Esophagus (tissue), 2 donors: Measurements from ENCODE around the gene MDFI. TPM values are rescaled to one million over a fixed set of nuclear protein-coding genes. Genes with fewer than 3 reads are reported as not detected.

ENCODE experiments used
- H3K27ac ChIP-seq, 2 donors: one replicate each; pipeline ENCODE4 v1.5.1; 2013; ENCODE audit warnings: low read depth in 2 of 2, mild to moderate bottlenecking in 2 of 2, inconsistent platforms in 1 of 2, low read length in 1 of 2, moderate library complexity in 1 of 2
- H3K27me3 ChIP-seq, 2 donors: one replicate each; pipeline ENCODE4 v1.6.1; 2013; ENCODE audit warnings: low read length in 2 of 2, control low read depth in 1 of 2, mild to moderate bottlenecking in 1 of 2; ENCODE audit not compliant: insufficient read depth in 2 of 2, control insufficient read depth in 1 of 2
- H3K36me3 ChIP-seq, 2 donors: one replicate each; pipeline ENCODE4 v1.6.1; 2013; ENCODE audit warnings: low read length in 1 of 2; ENCODE audit not compliant: control insufficient read depth in 2 of 2, insufficient read depth in 2 of 2
- H3K4me1 ChIP-seq, 2 donors: one replicate each; pipeline ENCODE4 v1.6.1; 2013; ENCODE audit warnings: low read length in 1 of 2; ENCODE audit not compliant: control insufficient read depth in 2 of 2, insufficient read depth in 2 of 2
- H3K4me3 ChIP-seq, 2 donors: one replicate each; pipeline ENCODE4 v1.5.1; 2013; ENCODE audit warnings: low read length in 2 of 2, mild to moderate bottlenecking in 2 of 2, low read depth in 1 of 2, moderate library complexity in 1 of 2
- H3K9me3 ChIP-seq, 2 donors: one replicate each; pipeline ENCODE4 v1.6.1; 2013; ENCODE audit warnings: mild to moderate bottlenecking in 2 of 2, low read depth in 1 of 2, low read length in 1 of 2, moderate library complexity in 1 of 2; ENCODE audit not compliant: control insufficient read depth in 2 of 2, insufficient read depth in 1 of 2
- WGBS, 2 donors: extraction: QIAGEN DNeasy Blood & Tissue Kit; methylation state at CpG; one replicate each; pipeline ENCODE4 v1.1.7; 2013; 5-methylcytosine and 5-hydroxymethylcytosine counted together
- polyA plus RNA-seq, 2 donors: library from polyadenylated mRNA; stranded (reverse); fragments of 200-250 nt; gene quantifications; one replicate each; pipeline ENCODE4 v1.2.3, GENCODE V29; 2013
- donor health status: healthy with polysubstance abuse.
- donor health status: Bipolar disorder and iron deficiency.

Gene MDFI
- polyA plus RNA-seq, 2 donors, result 57.2 to 70.3 TPM

DNA sequence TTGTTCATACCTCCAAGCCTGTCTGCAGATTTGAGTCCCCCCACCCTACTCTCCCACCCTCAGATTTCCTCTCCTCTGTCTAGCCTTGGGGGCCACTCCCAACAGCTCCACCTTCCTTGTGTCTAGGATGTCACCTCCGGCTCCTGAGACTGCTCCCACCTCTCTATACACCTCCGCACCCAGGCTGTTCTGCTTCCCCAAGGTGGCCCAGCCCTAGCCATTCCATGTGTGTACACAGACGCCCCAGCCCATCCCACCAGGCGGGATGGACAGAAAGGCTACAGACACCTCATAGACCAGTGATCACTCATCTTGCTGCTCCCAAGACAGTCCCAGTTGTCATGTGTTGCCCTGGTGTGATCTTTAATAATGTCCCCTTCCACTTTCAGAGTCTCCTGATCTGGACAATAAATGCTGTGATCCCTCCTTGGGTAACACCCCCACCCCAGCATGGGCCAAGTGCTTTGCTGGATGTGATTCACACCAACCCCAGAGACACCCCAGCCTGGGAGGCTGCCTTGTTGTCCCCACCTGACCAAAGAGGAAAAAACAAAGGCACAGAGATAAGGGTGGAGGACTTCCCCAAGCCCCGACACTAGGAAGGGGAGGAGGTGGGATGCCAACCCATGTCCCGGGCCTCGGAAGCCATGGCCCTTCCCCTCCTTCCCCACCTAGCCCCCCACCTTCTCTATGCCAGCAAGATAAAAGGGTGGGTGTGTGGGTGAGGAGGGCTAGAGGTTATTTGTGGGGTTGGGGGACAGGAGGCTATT, 36.1 kb downstream of the MDFI start:
- no peaks in the 10 kb centered on the region for H3K9me3 ChIP-seq
- no peaks in the 10 kb centered on the region for H3K36me3 ChIP-seq
- H3K27me3 ChIP-seq, result no peaks in the 10 kb centered on the region
- no peak overlapping the region for H3K27ac ChIP-seq
- whole genome bisulfite sequencing, 2 donors, result 83 to 86% methylated on average over 7 of the region's 7 CpGs
- H3K4me1 ChIP-seq, result no peaks in the 10 kb centered on the region
- H3K4me3 ChIP-seq, result no peak overlapping the region

DNA sequence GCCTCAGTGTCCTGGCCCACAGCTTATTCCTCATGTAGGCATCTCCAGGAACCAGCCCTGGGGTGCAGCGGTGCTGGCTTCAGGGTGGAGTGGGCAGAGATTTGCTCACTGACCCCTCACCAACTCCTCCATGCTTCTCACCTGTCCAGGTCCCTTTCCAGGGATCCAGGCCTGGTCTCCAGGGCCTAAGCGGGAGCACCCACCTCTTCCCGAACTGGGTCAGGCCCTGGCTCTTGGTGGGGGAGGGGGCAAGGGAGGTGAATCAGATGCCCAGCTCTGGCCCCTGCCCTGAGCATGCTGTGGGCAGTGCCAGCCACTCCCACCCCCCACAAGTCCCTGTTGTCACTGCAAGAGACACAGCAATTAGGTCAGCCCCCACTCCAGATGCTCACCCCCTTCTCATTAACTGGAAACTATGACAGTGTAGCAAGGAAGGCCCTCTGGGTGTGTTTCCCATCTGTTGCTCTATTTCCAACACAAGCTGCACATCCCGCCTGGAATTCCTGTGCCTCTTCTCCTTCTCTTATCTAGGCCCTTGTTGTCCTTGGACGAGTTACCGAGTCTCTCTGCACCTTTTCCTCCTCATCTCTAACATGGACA, 37.0 kb downstream of the MDFI start:
- 83 to 90% methylated on average over 6 of the region's 6 CpGs for WGBS, 2 donors
- no peak overlapping the region for H3K27ac ChIP-seq
- H3K4me3 ChIP-seq, result no peak overlapping the region

DNA sequence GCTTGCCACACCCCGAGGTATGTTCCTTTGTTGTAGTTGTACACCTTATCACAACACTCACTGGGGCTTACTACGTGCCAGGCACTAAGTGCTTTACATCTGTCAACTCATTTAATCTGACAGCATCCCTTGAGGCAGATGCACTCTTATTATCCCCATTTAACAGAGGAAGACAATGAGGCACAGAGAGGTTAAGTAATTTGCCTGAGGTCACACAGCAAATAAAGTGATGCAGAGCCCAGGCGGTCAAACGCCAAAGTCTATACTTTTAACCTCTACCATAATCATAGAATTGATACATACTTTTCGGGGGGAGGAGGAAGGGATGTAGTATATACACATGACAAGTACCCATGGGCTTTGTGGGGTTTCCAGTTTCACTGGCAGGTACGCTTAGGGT, 37.7 kb downstream of the MDFI start:
- H3K36me3 ChIP-seq, result no peaks in the 10 kb centered on the region
- WGBS, 2 donors, result 85 to 86% methylated on average over 6 of the region's 6 CpGs
- no peak overlapping the region for H3K27ac ChIP-seq
- no peaks in the 10 kb centered on the region for H3K27me3 ChIP-seq
- no peak overlapping the region for H3K4me3 ChIP-seq
- no peaks in the 10 kb centered on the region for H3K4me1 ChIP-seq
- no peaks in the 10 kb centered on the region for H3K9me3 ChIP-seq

More for the DNA sequence above, 37.0 kb downstream of the MDFI start:
- no peaks in the 10 kb centered on the region for H3K27me3 ChIP-seq
- no peaks in the 10 kb centered on the region for H3K4me1 ChIP-seq
- no peaks in the 10 kb centered on the region for H3K36me3 ChIP-seq
- no peaks in the 10 kb centered on the region for H3K9me3 ChIP-seq

DNA sequence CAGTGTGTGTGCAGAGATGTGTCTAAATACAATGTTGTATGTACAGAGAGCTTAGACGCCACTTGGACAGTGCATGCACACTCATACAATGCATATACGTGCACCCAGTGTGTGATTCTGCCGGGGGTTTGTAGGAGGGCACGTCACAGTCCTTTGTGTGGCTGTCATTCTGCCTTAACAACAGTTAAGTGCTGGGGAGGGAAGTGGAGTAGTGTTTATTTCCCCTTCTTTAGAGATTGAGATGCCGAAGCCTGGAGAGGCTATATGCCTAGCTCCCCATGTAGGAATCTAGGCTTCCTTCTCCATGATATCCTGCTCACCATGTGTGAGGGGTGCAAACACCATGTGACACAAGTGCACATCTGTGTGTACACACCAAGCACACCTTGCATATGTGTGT, 38.2 kb downstream of the MDFI start:
- Histone ChIP-seq H3K4me3 (no peak overlapping the region), H3K27me3 (no peaks in the 10 kb centered on the region), H3K36me3 (no peaks in the 10 kb centered on the region), H3K27ac (no peak overlapping the region), H3K9me3 (no peaks in the 10 kb centered on the region), H3K4me1 (no peaks in the 10 kb centered on the region)
- WGBS, 2 donors, result 82 to 86% methylated on average over 5 of the region's 5 CpGs

DNA sequence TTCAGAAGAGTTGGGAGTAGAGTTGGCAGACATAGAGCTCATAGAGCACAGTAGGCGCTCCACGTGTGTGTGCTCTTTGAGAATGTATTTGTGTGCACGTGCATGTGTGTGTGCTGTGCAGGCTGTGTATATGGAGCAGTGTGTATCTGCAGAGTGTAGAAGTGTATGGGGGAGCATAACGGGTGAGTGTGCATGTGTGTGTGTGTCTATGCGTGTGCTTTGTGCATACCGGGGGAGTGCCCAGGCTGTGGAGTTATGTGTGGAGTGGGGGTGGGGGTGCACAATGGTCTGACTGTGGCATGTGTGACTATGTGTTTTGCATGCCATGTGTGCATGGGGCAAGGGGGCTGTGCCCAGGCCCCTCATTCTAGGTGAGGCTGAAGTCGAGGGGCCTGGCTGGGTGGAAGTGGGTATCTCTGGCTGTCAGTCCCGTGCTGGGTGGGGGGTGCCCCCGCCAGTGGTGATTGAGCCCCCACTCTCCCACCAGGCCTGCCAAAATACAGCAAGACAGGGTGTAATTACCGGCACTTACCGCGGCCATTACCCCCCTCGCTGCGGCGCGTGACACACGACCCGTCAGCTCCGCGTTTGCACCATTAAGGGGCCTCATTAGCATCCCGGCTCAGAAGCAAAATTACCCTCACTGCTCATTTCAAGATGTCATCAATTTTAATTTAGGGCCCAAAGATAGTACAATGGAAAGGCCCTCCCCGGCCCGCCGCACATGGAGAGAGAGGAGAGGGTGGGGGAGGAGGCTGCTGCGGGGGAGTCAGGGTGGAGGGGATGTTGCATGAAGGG, 39.1 kb downstream of the MDFI start:
- Histone ChIP-seq H3K27me3 (no peaks in the 10 kb centered on the region), H3K4me3 (no peak overlapping the region), H3K27ac (no peak overlapping the region), H3K36me3 (no peaks in the 10 kb centered on the region), H3K9me3 (no peaks in the 10 kb centered on the region), H3K4me1 (no peaks in the 10 kb centered on the region)
- 83 to 84% methylated on average over 25 of the region's 25 CpGs for WGBS, 2 donors

DNA sequence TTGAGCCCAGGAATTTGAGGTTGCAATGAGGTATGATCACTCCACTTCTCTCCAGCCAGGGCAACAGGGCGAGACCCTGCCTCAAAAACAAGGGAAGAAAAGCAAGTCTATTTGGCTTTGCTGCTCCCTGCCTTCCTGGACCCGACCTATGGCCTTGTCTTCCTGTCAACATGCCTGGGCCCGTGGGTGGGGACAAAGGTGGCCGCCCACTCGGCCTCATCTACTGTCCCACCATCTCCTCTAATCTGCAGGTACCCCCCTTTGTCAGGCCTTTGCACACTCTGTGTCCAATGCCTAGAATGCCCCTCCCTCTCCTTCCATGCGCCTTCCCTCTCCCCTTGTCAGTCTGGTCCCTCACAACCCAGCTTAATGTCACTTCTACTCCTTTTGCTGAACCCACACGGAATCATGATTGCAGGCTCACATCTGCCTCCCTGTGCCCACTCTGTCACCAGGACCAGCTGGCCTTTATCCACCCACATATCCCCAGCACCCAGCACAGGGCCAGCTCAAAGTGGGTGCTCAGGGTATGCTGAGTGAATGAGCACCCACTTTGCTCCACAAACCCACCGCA, 40.3 kb downstream of the MDFI start:
- Histone ChIP-seq H3K36me3 (no peaks in the 10 kb centered on the region), H3K4me1 (peaks cover 0 to 5% of the 10 kb centered on the region in 2 donors), H3K27me3 (no peaks in the 10 kb centered on the region), H3K4me3 (no peak overlapping the region), H3K9me3 (no peaks in the 10 kb centered on the region), H3K27ac (no peak overlapping the region)
- WGBS, 2 donors, result 80 to 83% methylated on average over 8 of the region's 8 CpGs

DNA sequence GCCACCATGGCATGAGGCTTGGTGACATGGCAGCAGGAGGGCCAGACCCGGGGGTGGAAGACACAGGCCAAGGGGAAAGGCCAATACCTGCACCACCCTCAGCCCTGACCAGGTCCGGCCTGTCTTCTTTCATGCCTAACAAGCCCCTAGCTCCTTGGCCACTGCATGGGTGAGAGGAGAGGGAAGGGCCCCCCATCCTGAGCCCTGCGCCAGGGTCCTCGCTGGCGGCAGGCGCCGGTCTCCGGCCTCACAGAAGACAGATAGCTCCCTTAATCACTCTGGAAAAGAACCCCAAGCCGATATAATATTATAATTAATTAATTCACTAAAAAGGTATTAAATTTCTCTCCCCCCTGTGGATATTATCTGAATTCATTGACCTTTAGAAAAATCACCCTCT, 41.4 kb downstream of the MDFI start:
- 95 to 96% methylated on average over 9 of the region's 9 CpGs for WGBS, 2 donors

DNA sequence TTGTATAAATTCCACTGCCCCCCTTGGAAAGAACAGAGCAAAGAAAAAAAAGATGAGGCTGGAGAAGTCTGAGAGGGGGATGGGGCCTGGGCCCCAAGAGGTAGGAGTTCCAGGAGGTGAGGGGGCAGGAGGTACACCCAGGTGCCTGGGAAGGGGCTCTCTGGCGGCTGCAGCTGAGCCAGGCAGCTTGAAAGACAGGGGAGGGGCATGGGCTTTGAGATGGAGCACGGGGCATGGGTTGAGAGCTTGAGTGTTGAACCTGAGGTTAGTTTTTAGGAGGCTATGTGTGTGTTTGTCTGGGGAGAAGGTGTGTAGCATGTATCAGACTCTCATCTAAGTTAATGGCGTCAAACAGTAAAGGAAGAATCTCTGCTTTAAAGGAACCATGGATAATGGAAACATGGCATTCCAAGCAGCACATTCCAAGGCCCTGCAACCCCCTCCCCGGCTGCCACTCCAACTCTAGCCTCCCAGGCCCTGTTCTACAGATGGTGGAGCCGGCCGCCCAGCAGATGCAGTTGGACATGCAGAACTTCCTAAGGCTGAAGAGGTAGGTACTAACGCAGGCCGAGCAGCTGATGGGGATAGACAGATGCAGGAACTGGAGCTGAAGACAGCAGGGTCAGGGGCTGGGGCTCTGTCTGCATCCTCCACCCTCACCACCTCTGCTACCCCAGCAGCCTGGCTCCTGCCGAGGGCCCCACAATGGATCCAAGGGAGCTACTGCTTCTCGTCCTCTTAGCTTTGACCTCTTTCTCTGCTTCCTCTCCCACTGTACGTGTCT, 42.1 kb downstream of the MDFI start:
- no peaks in the 10 kb centered on the region for H3K27me3 ChIP-seq
- H3K36me3 ChIP-seq, result peaks cover 0 to 4% of the 10 kb centered on the region in 2 donors
- H3K9me3 ChIP-seq, result no peaks in the 10 kb centered on the region
- WGBS, 2 donors, result 79 to 85% methylated on average over 11 of the region's 11 CpGs
- H3K27ac ChIP-seq, result no peak overlapping the region
- H3K4me3 ChIP-seq, result no peak overlapping the region
- peaks cover 0 to 5% of the 10 kb centered on the region in 2 donors for H3K4me1 ChIP-seq

More for the DNA sequence above, 41.4 kb downstream of the MDFI start:
- no peaks in the 10 kb centered on the region for H3K9me3 ChIP-seq
- H3K27ac ChIP-seq, result no peak overlapping the region
- no peak overlapping the region for H3K4me3 ChIP-seq
- no peaks in the 10 kb centered on the region for H3K36me3 ChIP-seq
- no peaks in the 10 kb centered on the region for H3K27me3 ChIP-seq
- peaks cover 0 to 5% of the 10 kb centered on the region in 2 donors for H3K4me1 ChIP-seq

DNA sequence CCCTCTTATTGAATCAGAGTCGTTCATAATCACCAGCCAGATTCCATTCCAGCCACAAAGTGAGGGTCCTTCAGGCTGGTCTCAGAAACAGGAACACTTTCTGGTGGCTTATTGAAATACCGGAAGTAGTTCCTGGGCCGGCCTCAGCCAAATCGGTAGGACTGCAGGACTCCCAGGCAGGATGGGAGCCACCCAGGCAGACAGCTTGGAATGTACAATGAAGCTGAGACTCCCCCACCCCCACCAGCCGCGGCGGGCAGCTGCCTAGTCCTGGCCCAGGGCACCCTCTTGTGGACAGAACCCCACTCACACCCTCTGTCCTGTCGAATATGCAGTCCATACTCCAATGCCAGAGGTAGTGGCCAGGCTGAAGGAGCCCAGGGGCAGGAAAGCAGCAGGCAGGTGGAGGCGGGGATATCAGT, 43.8 kb downstream of the MDFI start:
- peaks cover 0 to 5% of the 10 kb centered on the region in 2 donors for H3K4me1 ChIP-seq

More for the DNA sequence above, 43.8 kb downstream of the MDFI start:
- H3K9me3 ChIP-seq, result no peaks in the 10 kb centered on the region
- H3K27me3 ChIP-seq, result no peaks in the 10 kb centered on the region
- 8 to 9% methylated on average over 9 of the region's 9 CpGs for WGBS, 2 donors
- H3K27ac ChIP-seq, result no peak overlapping the region
- H3K4me3 ChIP-seq, result no peak overlapping the region
- peaks cover 5 to 12% of the 10 kb centered on the region in 2 donors for H3K36me3 ChIP-seq
